GM12878 (cell line): ENCODE measurements around the gene KAT2A. TPM values are rescaled to one million over a fixed set of nuclear protein-coding genes. Genes with fewer than 3 reads are reported as not detected.

Source experiments
- ATAC-seq: fragments of 200-7000 bp; cut with Tn5 transposase; 3 replicates; pipeline ENCODE4 v1.9.1; 2020; ENCODE audit warnings: mild to moderate bottlenecking, moderate library complexity
- Bru-seq: library from RNA; stranded (reverse); fragments of 400-500 nt; gene quantifications from one replicate; lab custom pipeline; 2021; lab: Mats Ljungman, UMichigan
- BruChase-seq, 2 experiments: library from RNA; stranded (reverse); fragments of 400-500 nt; gene quantifications; one replicate each; lab custom pipeline; 2021; lab: Mats Ljungman, UMichigan
- BruUV-seq: library from RNA; stranded (reverse); fragments of 400-500 nt; replicated peaks from 2 replicates; lab custom pipeline; 2021; lab: Mats Ljungman, UMichigan
- CTCF ChIA-PET: fragments of 300-600 bp; sonication (Branson Sonifier 250); formaldehyde crosslinking; extraction: SDS; loops from one replicate; lab custom pipeline; 2021; ENCODE audit warnings: inconsistent platforms; lab: Yijun Ruan, JAX
- POLR2A ChIA-PET: fragments of 350-600 bp; formaldehyde crosslinking; extraction: SDS; loops from one replicate; lab custom pipeline; 2021; ENCODE audit warnings: inconsistent platforms; lab: Charles Lee
- RAD21 ChIA-PET: fragments of 300-600 bp; sonication (Branson Sonifier 250); formaldehyde crosslinking; loops from one replicate; lab custom pipeline; 2023; ENCODE audit warnings: antibody characterized with exemption; ENCODE audit not compliant: unreplicated experiment; lab: Charles Lee
- SMC1A ChIA-PET: fragments of 300-600 bp; sonication (Branson Sonifier 250); formaldehyde crosslinking; loops from one replicate; lab custom pipeline; 2023; ENCODE audit not compliant: unreplicated experiment, uncharacterized antibody; lab: Charles Lee
- DNase-seq: peaks from one replicate; pipeline ENCODE4 v3.0.0-alpha.2; 2011; ENCODE audit warnings: low read depth, low spot score
- FAIRE-seq: peaks from 3 replicates; lab custom pipeline; 2011; peaks lifted over from hg19 to GRCh38; lab: Jason Lieb, UNC
- H2AFZ ChIP-seq: 2 replicates; pipeline ENCODE4 v1.6.0; 2011; ENCODE audit warnings: low read depth, low read length, control low read depth; ENCODE audit not compliant: control insufficient read depth
- H3K27ac ChIP-seq: 2 replicates; pipeline ENCODE4 v1.5.1; 2011; ENCODE audit warnings: control low read depth; ENCODE audit not compliant: control insufficient read depth, insufficient read depth
- H3K27me3 ChIP-seq, 2 experiments: replicated peaks in 1 of 2; 2 replicates each; pipeline versions ENCODE4 v1.6.0 to v1.6.1; 2011; ENCODE audit warnings: low read length in 1 of 2; ENCODE audit not compliant: control insufficient read depth in 2 of 2, insufficient read depth in 2 of 2
- H3K36me3 ChIP-seq, 2 experiments: 2 replicates each; pipeline ENCODE4 v1.5.1; 2011; ENCODE audit warnings: low read length in 1 of 2; ENCODE audit not compliant: control insufficient read depth in 2 of 2, insufficient read depth in 2 of 2
- H3K4me1 ChIP-seq: 2 replicates; pipeline ENCODE4 v1.6.1; 2011; ENCODE audit warnings: mild to moderate bottlenecking, low read length, moderate library complexity, mixed read lengths; ENCODE audit not compliant: control insufficient read depth, insufficient read depth
- H3K4me2 ChIP-seq: 2 replicates; pipeline ENCODE4 v1.6.0; 2011; ENCODE audit warnings: control low read depth; ENCODE audit not compliant: control insufficient read depth, insufficient read depth
- H3K4me3 ChIP-seq: fragments of 200-600 bp; sonication (generic); 2 replicates; pipeline ENCODE4 v1.5.1; 2016
- H3K79me2 ChIP-seq: 2 replicates; pipeline ENCODE4 v1.6.0; 2011; ENCODE audit warnings: low read length; ENCODE audit not compliant: control insufficient read depth, insufficient read depth
- H3K9ac ChIP-seq: 2 replicates; pipeline ENCODE4 v1.8.0; 2011; ENCODE audit warnings: low read length, control low read depth, mixed read lengths; ENCODE audit not compliant: control insufficient read depth, insufficient read depth
- H3K9me3 ChIP-seq: replicated peaks from 3 replicates; pipeline ENCODE4 v1.5.1; 2011; ENCODE audit warnings: mild to moderate bottlenecking, low read length; ENCODE audit not compliant: control insufficient read depth, insufficient read depth
- H4K20me1 ChIP-seq: 2 replicates; pipeline ENCODE4 v1.6.0; 2011; ENCODE audit not compliant: control insufficient read depth, insufficient read depth
- EGR1 ChIP-seq, 2 experiments: IDR thresholded peaks; 1 replicate in 1 of 2; 2 replicates in 1 of 2; pipeline ENCODE4 v1.6.1; 2011 to 2012; ENCODE audit warnings: low read depth in 2 of 2, low read length in 2 of 2, borderline replicate concordance in 1 of 2, mild to moderate bottlenecking in 1 of 2, moderate library complexity in 1 of 2
- HCFC1 ChIP-seq: fragments of 150-350 bp; IDR thresholded peaks from 2 replicates; pipeline ENCODE4 v1.6.1; 2014; ENCODE audit warnings: low read length
- HDGF ChIP-seq: fragments of 450-650 bp; IDR thresholded peaks from 2 replicates; pipeline ENCODE4 v1.6.1; 2016; ENCODE audit warnings: antibody characterized with exemption
- HSF1 ChIP-seq: fragments of 150-350 bp; IDR thresholded peaks from 2 replicates; pipeline ENCODE4 v1.6.1; 2014; ENCODE audit warnings: mild to moderate bottlenecking, low read depth, low read length
- MLLT1 ChIP-seq: fragments of 450-650 bp; IDR thresholded peaks from 2 replicates; pipeline ENCODE4 v1.6.1; 2016; ENCODE audit warnings: mild to moderate bottlenecking
- MXI1 ChIP-seq: fragments of 150-350 bp; IDR thresholded peaks from 2 replicates; pipeline ENCODE4 v1.6.1; 2011; ENCODE audit warnings: low read depth, mild to moderate bottlenecking, inconsistent platforms, low read length, improper control_type of control experiment
- MYC ChIP-seq: IDR thresholded peaks from 2 replicates; pipeline ENCODE4 v1.6.1; 2011; ENCODE audit warnings: mild to moderate bottlenecking, low read length, moderate library complexity, inconsistent platforms; ENCODE audit not compliant: insufficient read depth, insufficient replicate concordance, insufficient read length, severe bottlenecking
- NRF1 ChIP-seq: conservative IDR thresholded peaks from 2 replicates; pipeline ENCODE4 v1.6.1; 2011; ENCODE audit warnings: mild to moderate bottlenecking, low read depth, low read length, improper control_type of control experiment
- PAX5 ChIP-seq: IDR thresholded peaks from 2 replicates; pipeline ENCODE4 v1.6.1; 2011; ENCODE audit warnings: low read depth, low read length, borderline replicate concordance
- POLR2A ChIP-seq: IDR thresholded peaks from 2 replicates; pipeline ENCODE4 v1.6.1; 2011; ENCODE audit warnings: low read depth, mild to moderate bottlenecking, low read length
- POLR2AphosphoS5 ChIP-seq: IDR thresholded peaks from 2 replicates; pipeline ENCODE4 v1.6.1; 2011; ENCODE audit warnings: mild to moderate bottlenecking, low read length, inconsistent platforms
- RFX5 ChIP-seq: IDR thresholded peaks from 2 replicates; pipeline ENCODE4 v1.6.1; 2011; ENCODE audit warnings: low read depth, low read length, improper control_type of control experiment
- SREBF2 ChIP-seq: IDR thresholded peaks from 2 replicates; pipeline ENCODE4 v1.6.1; 2012; ENCODE audit warnings: mild to moderate bottlenecking, low read length
- TAF1 ChIP-seq: IDR thresholded peaks from 2 replicates; pipeline ENCODE4 v1.6.1; 2011; ENCODE audit warnings: mild to moderate bottlenecking, low read depth, low read length, borderline replicate concordance
- ZNF207 ChIP-seq: fragments of 450-650 bp; IDR thresholded peaks from 2 replicates; pipeline ENCODE4 v1.6.1; 2014; ENCODE audit warnings: antibody characterized with exemption, mild to moderate bottlenecking, borderline replicate concordance
- WGBS: methylation state at CpG from one replicate; pipeline ENCODE4 v1.1.6; 2016; ENCODE audit warnings: low lambda C conversion rate; ENCODE audit not compliant: insufficient replicate concordance, insufficient coverage; ENCODE audit errors: missing lambda C conversion rate; 5-methylcytosine and 5-hydroxymethylcytosine counted together
- in situ Hi-C: fragments of 300-500 bp; cut with MboI; formaldehyde crosslinking; loops from 9 replicates; pipeline ENCODE4 v1.14.3; 2018; ENCODE audit warnings: mixed read lengths
- intact Hi-C: fragments of 100-400 bp; cut with micrococcal nuclease; formaldehyde crosslinking; loops from one replicate; pipeline ENCODE4 v1.14.2; 2022; ENCODE audit not compliant: unreplicated experiment
- long read RNA-seq, 2 experiments: library from polyadenylated mRNA; unstranded; transcript quantifications; one replicate each; pipeline ENCODE4 v2.0.0, GENCODE V29; 2019 to 2020
- polyA minus RNA-seq, 3 experiments: library from RNA; depleted of rRNA, polyadenylated mRNA; stranded (reverse); fragments of >200 nt; gene quantifications; 2 replicates each; pipeline ENCODE4 v1.2.3, GENCODE V29; 2011
- polyA plus RNA-seq, 11 experiments: library from polyadenylated mRNA; depleted of rRNA in 4 of 11; unstranded in 6 of 11; stranded (reverse) in 5 of 11; fragments of >200 nt; fragmentation: Nextera tagmentation in 4 of 11; fragmentation: Illumina TruSeq in 1 of 11; extraction: Ambion mirVana in 4 of 11; extraction: Trizol in 1 of 11; gene quantifications; 1 replicate in 1 of 11; 2 replicates in 10 of 11; pipeline versions ENCODE4 v1.2.1 to v1.2.3, GENCODE V29; 2011 to 2016; ENCODE audit warnings: inconsistent platforms in 2 of 11, missing spikeins in 2 of 11, low read depth in 1 of 11
- total RNA-seq, 4 experiments: library from RNA; depleted of rRNA in 3 of 4; stranded (reverse); fragments of >200 nt in 3 of 4; fragmentation: Illumina TruSeq in 1 of 4; extraction: Trizol in 1 of 4; gene quantifications; 2 replicates each; pipeline versions ENCODE4 v1.2.1 to v1.2.3, GENCODE V29; 2013 to 2021

The KAT2A gene
- 42.6 and 59.8 TPM in 2 replicates for total RNA-seq (2013; cell fraction: nucleolus; rRNA removed)
- 12.6 and 16.3 TPM in 2 replicates for total RNA-seq (2014; rRNA removed)
- 12.3 and 12.9 TPM in 2 replicates for total RNA-seq (2014; rRNA removed; fragmentation: Illumina TruSeq; extraction: Trizol)
- 31.9 and 33.3 TPM in 2 replicates for total RNA-seq (2021)
- 15.8 TPM for polyA plus RNA-seq (2011; ENCODE audit: low read depth)
- 25.8 and 46.1 TPM in 2 replicates for polyA plus RNA-seq (2011; rRNA removed)
- 33.4 and 45.6 TPM in 2 replicates for polyA plus RNA-seq (2011; cell fraction: cytosol; rRNA removed)
- 433 and 500 TPM in 2 replicates for polyA plus RNA-seq (2011; cell fraction: nucleus; rRNA removed)
- polyA plus RNA-seq (2012) = 26.4 and 29.6 TPM in 2 replicates
- polyA plus RNA-seq (2014; fragmentation: Illumina TruSeq; extraction: Trizol) = 17.1 and 25.7 TPM in 2 replicates
- polyA plus RNA-seq (2014; fragmentation: Nextera tagmentation; extraction: Ambion mirVana) = 1 to 10 TPM in 1 of 2 experiments, under 1 TPM in 1; 0.85 to 3.0 TPM
- polyA plus RNA-seq (2014; rRNA removed) = 47.5 and 52.3 TPM in 2 replicates
- polyA plus RNA-seq (2016; fragmentation: Nextera tagmentation; extraction: Ambion mirVana) = 10 to 100 TPM; 11.0 to 12.6 TPM
- 15.8 and 20.1 TPM in 2 replicates for polyA minus RNA-seq (2011; rRNA and poly(A)+ RNA removed)
- 11.9 TPM in 2 replicates for polyA minus RNA-seq (2011; cell fraction: cytosol; rRNA and poly(A)+ RNA removed)
- 26.1 and 36.8 TPM in 2 replicates for polyA minus RNA-seq (2011; cell fraction: nucleus; rRNA and poly(A)+ RNA removed)
- Bru-seq, nascent RNA = percentile 66 among the genes with signal in this experiment
- BruChase-seq, experiment 1, labeled RNA remaining after a 6-hour chase = percentile 80 among the genes with signal in this experiment
- percentile 67 among the genes with signal in this experiment for BruChase-seq, experiment 2, labeled RNA remaining after a 2-hour chase
- long read RNA-seq, experiment 1, partial matches to known transcripts = 4 of 4 reads
- long read RNA-seq, experiment 1, other reads (novel, unspliced or antisense) = 0 of 4 reads
- long read RNA-seq, experiment 2, partial matches to known transcripts = 8 of 9 reads
- long read RNA-seq, experiment 2, other reads (novel, unspliced or antisense) = 1 of 9 reads

GRCh38 chr17:42120770-42121769 lies at the start of gene KAT2A:
TSS of gene KAT2A (minus strand) at chr17:42121367. CDS start at chr17:42121304, 63 bp downstream.
- ATAC-seq = peak; percentile 94
- H3K4me2 ChIP-seq = peak within 1 kb of the TSS; percentile 90
- FAIRE-seq = peak; percentile 94
- RAD21 ChIA-PET = interaction anchor here (0.6 to 4.7 kb wide), 17 partner anchors 10 to 415 kb away, joined by 3 to 78 read pairs (median 4); partner anchors contain the start of genes KCNH4, NAGLU and STAT3
- H2AFZ ChIP-seq = no peak within 1 kb of the TSS
- H3K4me3 ChIP-seq = peak within 1 kb of the TSS; percentile 82
- POLR2A ChIA-PET = interaction anchor here (0.6 to 3.0 kb wide), 14 partner anchors 9 to 216 kb away, joined by 3 to 15 read pairs (median 5); partner anchors contain the start of genes CNP, DHX58, DNAJC7 and KCNH4
- DNase-seq = no peak
- H3K79me2 ChIP-seq = peaks cover 2% of the 10 kb centered on the region; the same call in 1 of the 2 replicates
- no peak within 1 kb of the TSS for H3K27ac ChIP-seq
- SMC1A ChIA-PET = interaction anchor here (0.9 to 5.2 kb wide), 6 partner anchors 9 to 157 kb away, joined by 3 to 53 read pairs (median 12); partner anchors contain the start of genes CNP and KCNH4
- no peaks in the 10 kb centered on the region for H4K20me1 ChIP-seq
- no TSS peak for BruUV-seq
- peaks cover 5% of the 10 kb centered on the region for H3K4me1 ChIP-seq
- intact Hi-C loops (no loop called here), in situ Hi-C loops (no loop called here)
- 13% methylated on average over 26 of the region's 57 CpGs for WGBS
- no peaks in the 10 kb centered on the region for H3K9me3 ChIP-seq
- H3K27me3 ChIP-seq = no peaks in the 10 kb centered on the region
- H3K9ac ChIP-seq = peak within 1 kb of the TSS; percentile 48; the same call in 1 of the 2 replicates
- CTCF ChIA-PET = interaction anchor here (0.6 to 7.1 kb wide), 14 partner anchors 14 to 285 kb away, joined by 3 to 138 read pairs (median 6); partner anchors contain the start of genes CNP, KCNH4, NKIRAS2 and RAB5C
- peaks cover 11 to 12% of the 10 kb centered on the region in 2 experiments for H3K36me3 ChIP-seq
- TF ChIP-seq SREBF2 (no peak), EGR1 (IDR thresholded peaks at IDR 0.05; ENCODE audit: borderline replicate concordance in 1 of 2, low read depth in 2 of 2, low read length in 2 of 2) (peak in 1 of 2 experiments; percentile 80; a peak in 2 of 3 replicates), NRF1 (peak; percentile 89), MXI1 (peak; percentile 92), POLR2AphosphoS5 (peak; percentile 56; the same call in 1 of the 2 replicates), HCFC1 (peak; percentile 94), POLR2A (peak; percentile 91), HSF1 (peak; percentile 70; the same call in 1 of the 2 replicates), MLLT1 (no peak), MYC (peak; percentile 75), ZNF207 (no peak), TAF1 (peak; percentile 50; the same call in 1 of the 2 replicates), HDGF (peak; percentile 29; the same call in 1 of the 2 replicates), PAX5 (no peak), RFX5 (0 out of 2 replicates have a peak, but pooled peaks have one; percentile 28)
